Fibroblast of pulmonary artery (primary cell): ENCODE results near the gene MET.

Experiments
- DNase-seq: peaks from one replicate; pipeline ENCODE4 v3.0.0-alpha.2; 2010; ENCODE audit warnings: low read depth
- H3K4me3 ChIP-seq: replicated peaks from 2 replicates; pipeline ENCODE4 v1.5.1; 2011; ENCODE audit warnings: low read depth, mild to moderate bottlenecking, control low read depth, low read length, moderate library complexity
- CTCF ChIP-seq: IDR thresholded peaks from 2 replicates; pipeline ENCODE4 v1.5.1; 2011; ENCODE audit warnings: mild to moderate bottlenecking, control low read depth, low read length, inconsistent platforms; ENCODE audit errors: missing control alignments

Gene MET

GRCh38 chr7:116731023-116731395 lies 59.0 kb downstream of the MET start:
- no peak for TF ChIP-seq CTCF
- no peak for DNase-seq
- no peak overlapping the region for H3K4me3 ChIP-seq

GRCh38 chr7:116731445-116732335 lies 59.7 kb downstream of the MET start:
- no peak overlapping the region for H3K4me3 ChIP-seq
- DNase-seq = no peak
- no peak for TF ChIP-seq CTCF

GRCh38 chr7:116732788-116733694 lies 61.0 kb downstream of the MET start:
- no peak for TF ChIP-seq CTCF
- H3K4me3 ChIP-seq = no peak overlapping the region
- no peak for DNase-seq

- no peak for DNase-seq
- no peak for TF ChIP-seq CTCF
- H3K4me3 ChIP-seq = no peak overlapping the region
Measured at GRCh38 chr7:116733924-116734580, 62.1 kb downstream of the MET start.

- TF ChIP-seq CTCF = no peak
- DNase-seq = no peak
- H3K4me3 ChIP-seq = no peak overlapping the region
Measured at GRCh38 chr7:116734710-116735109, 62.7 kb downstream of the MET start.

- DNase-seq = peak; percentile 31
- no peak for TF ChIP-seq CTCF
- H3K4me3 ChIP-seq = no peak overlapping the region
Measured at GRCh38 chr7:116736927-116737715, 65.1 kb downstream of the MET start.
